OCI-LY3 (cell line): ENCODE measurements around the gene MBD3L4.

Experiments used
- H2AFZ ChIP-seq: fragments of 200-600, 300-600 bp; shearing (Covaris generic); 2 replicates; pipeline ENCODE4 v1.6.0; 2014; ENCODE audit warnings: antibody characterized with exemption, low read depth, low read length
- H3K27ac ChIP-seq: fragments of 200-600, 300-600 bp; sonication (generic); 2 replicates; pipeline ENCODE4 v1.5.1; 2014; ENCODE audit warnings: mild to moderate bottlenecking, low read length, moderate library complexity, mixed read lengths
- H3K27me3 ChIP-seq: fragments of 200-600, 300-600 bp; sonication (generic); 2 replicates; pipeline ENCODE4 v1.6.1; 2014; ENCODE audit warnings: low read depth, low read length, mixed read lengths
- H3K36me3 ChIP-seq: fragments of 200-600, 300-600 bp; sonication (generic); replicated peaks from 2 replicates; pipeline ENCODE3; 2014; ENCODE audit warnings: low read depth, low read length, mixed read lengths
- H3K4me1 ChIP-seq: fragments of 300-600, 200-600 bp; sonication (generic); 2 replicates; pipeline ENCODE4 v1.6.1; 2014; ENCODE audit warnings: low read length, mixed read lengths
- H3K4me2 ChIP-seq: fragments of 200-600, 300-600 bp; sonication (generic); 2 replicates; pipeline ENCODE4 v1.6.1; 2014; ENCODE audit warnings: low read length, mixed read lengths
- H3K4me3 ChIP-seq: fragments of 300-600, 200-600 bp; sonication (generic); 2 replicates; pipeline ENCODE4 v1.5.1; 2014; ENCODE audit warnings: antibody characterized with exemption, mild to moderate bottlenecking, low read length, moderate library complexity
- H3K79me2 ChIP-seq: fragments of 300-600, 200-600 bp; shearing (Covaris generic); 2 replicates; pipeline ENCODE4 v1.6.1; 2014; ENCODE audit warnings: mild to moderate bottlenecking, low read length, mixed read lengths
- H3K9ac ChIP-seq: fragments of 300-600, 200-600 bp; shearing (Covaris generic); 2 replicates; pipeline ENCODE4 v1.6.0; 2014; ENCODE audit warnings: mild to moderate bottlenecking, low read length, moderate library complexity
- H3K9me3 ChIP-seq: fragments of 200-600, 300-600 bp; shearing (Covaris generic); 2 replicates; pipeline ENCODE4 v1.6.1; 2014; ENCODE audit warnings: low read length, mixed read lengths; ENCODE audit not compliant: insufficient read depth
- H4K20me1 ChIP-seq: fragments of 200-600, 300-600 bp; sonication (generic); 2 replicates; pipeline ENCODE4 v1.6.1; 2016; ENCODE audit warnings: low read length, mixed read lengths; ENCODE audit not compliant: insufficient read depth
- CTCF ChIP-seq: fragments of 200-600, 300-600 bp; sonication (generic); IDR thresholded peaks from 2 replicates; pipeline ENCODE4 v1.5.1; 2014; ENCODE audit warnings: antibody characterized with exemption, low read length, low read depth
- EZH2phosphoT487 ChIP-seq: fragments of 200-600 bp; shearing (Covaris generic); IDR thresholded peaks from 2 replicates; pipeline ENCODE4 v1.6.1; 2018; ENCODE audit warnings: antibody characterized with exemption, mixed run types, low read depth

The MBD3L4 gene

GRCh38 chr19:7013678-7014077 lies 26.3 kb downstream of the MBD3L4 start:
- no peak overlapping the region for H3K4me3 ChIP-seq
- no peaks in the 10 kb centered on the region for H3K79me2 ChIP-seq
- H4K20me1 ChIP-seq = no peaks in the 10 kb centered on the region
- H3K9me3 ChIP-seq = no peaks in the 10 kb centered on the region
- TF ChIP-seq CTCF (no peak), EZH2phosphoT487 (no peak)
- H3K27ac ChIP-seq = no peak overlapping the region
- H3K9ac ChIP-seq = no peak overlapping the region
- peaks cover 5% of the 10 kb centered on the region; the same call in 1 of the 2 replicates for H3K4me1 ChIP-seq
- H3K4me2 ChIP-seq = no peak overlapping the region
- no peaks in the 10 kb centered on the region for H3K36me3 ChIP-seq
- no peak overlapping the region for H2AFZ ChIP-seq
- H3K27me3 ChIP-seq = 0 out of 2 replicates have a peak, but pooled peaks cover 2% of the 10 kb centered on the region

- Histone ChIP-seq H3K4me3 (no peak overlapping the region), H3K79me2 (no peaks in the 10 kb centered on the region), H3K4me2 (no peak overlapping the region), H3K27ac (no peak overlapping the region), H3K27me3 (0 out of 2 replicates have a peak, but pooled peaks cover 5% of the 10 kb centered on the region), H3K9ac (no peak overlapping the region), H3K9me3 (no peaks in the 10 kb centered on the region), H4K20me1 (no peaks in the 10 kb centered on the region), H3K4me1 (peaks cover 5% of the 10 kb centered on the region; the same call in 1 of the 2 replicates), H2AFZ (no peak overlapping the region), H3K36me3 (no peaks in the 10 kb centered on the region)
- TF ChIP-seq CTCF (no peak), EZH2phosphoT487 (no peak)
These were observed 29.0 kb downstream of the MBD3L4 start for GRCh38 chr19:7010722-7011593.

GRCh38 chr19:7007859-7008258 lies 32.1 kb downstream of the MBD3L4 start:
- H3K27ac ChIP-seq = no peak overlapping the region
- H3K4me1 ChIP-seq = peaks cover 3% of the 10 kb centered on the region; the same call in 1 of the 2 replicates
- no peaks in the 10 kb centered on the region for H3K9me3 ChIP-seq
- no peak overlapping the region for H3K4me2 ChIP-seq
- no peaks in the 10 kb centered on the region for H4K20me1 ChIP-seq
- H3K36me3 ChIP-seq = no peaks in the 10 kb centered on the region
- no peak overlapping the region for H2AFZ ChIP-seq
- 0 out of 2 replicates have a peak, but pooled peaks cover 3% of the 10 kb centered on the region for H3K27me3 ChIP-seq
- H3K4me3 ChIP-seq = no peak overlapping the region
- TF ChIP-seq CTCF (no peak), EZH2phosphoT487 (no peak)
- H3K9ac ChIP-seq = no peak overlapping the region
- no peaks in the 10 kb centered on the region for H3K79me2 ChIP-seq

- H3K4me2 ChIP-seq = no peak overlapping the region
These were observed 33.8 kb downstream of the MBD3L4 start for GRCh38 chr19:7006135-7006704.

More at GRCh38 chr19:7006135-7006704, 33.8 kb downstream of the MBD3L4 start:
- Histone ChIP-seq H3K36me3 (no peaks in the 10 kb centered on the region), H3K27ac (no peak overlapping the region), H3K79me2 (no peaks in the 10 kb centered on the region), H3K9ac (no peak overlapping the region), H3K4me3 (no peak overlapping the region), H3K27me3 (0 out of 2 replicates have a peak, but pooled peaks cover 3% of the 10 kb centered on the region), H2AFZ (no peak overlapping the region), H4K20me1 (no peaks in the 10 kb centered on the region), H3K9me3 (no peaks in the 10 kb centered on the region), H3K4me1 (peaks cover 3% of the 10 kb centered on the region; the same call in 1 of the 2 replicates)
- TF ChIP-seq CTCF (no peak), EZH2phosphoT487 (no peak)
